Activated CD4-positive, alpha-beta T cell treated with anti-CD3 and anti-CD28 coated beads, Interleukin-2, amount 10 ng/mL, durations not matched to agents 24 days and 14 days (primary cell): ENCODE results near the gene RAD51B. TPM values are rescaled to one million over a fixed set of nuclear protein-coding genes. Genes with fewer than 3 reads are reported as not detected.
A peak's percentile ranks its signal among the peaks of the same experiment; 100 is the strongest.

ENCODE experiments used
- DNase-seq: peaks from one replicate; pipeline ENCODE4 v3.0.0; 2022
- H3K27ac Mint-ChIP-seq: one replicate; pipeline ENCODE4 v1.8.0; 2022; ENCODE audit warnings: mild to moderate bottlenecking, mixed read lengths
- H3K27me3 Mint-ChIP-seq: one replicate; pipeline ENCODE4 v1.8.0; 2022; ENCODE audit warnings: mixed read lengths
- H3K36me3 Mint-ChIP-seq: one replicate; pipeline ENCODE4 v1.8.0; 2022; ENCODE audit warnings: low read depth, mild to moderate bottlenecking, mixed read lengths
- H3K4me1 Mint-ChIP-seq: one replicate; pipeline ENCODE4 v1.8.0; 2021; ENCODE audit warnings: mixed read lengths
- H3K4me3 Mint-ChIP-seq: one replicate; pipeline ENCODE4 v1.8.0; 2022; ENCODE audit warnings: mild to moderate bottlenecking, moderate library complexity, mixed read lengths
- H3K9me3 Mint-ChIP-seq: one replicate; pipeline ENCODE4 v1.8.0; 2021; ENCODE audit warnings: mixed read lengths
- intact Hi-C: fragments of 100-400 bp; cut with micrococcal nuclease; formaldehyde crosslinking; loops from one replicate; pipeline ENCODE4 v1.15.1; 2023
- total RNA-seq: library from RNA; stranded (reverse); gene quantifications from 2 replicates; pipeline ENCODE4 v1.2.3, GENCODE V29; 2022

Gene RAD51B
- total RNA-seq, 1 donor from 2014 or later, result 29.3 TPM

GRCh38 chr14:68623826-68624225 lies 804.2 kb downstream of the RAD51B start:
- Mint-ChIP-seq H3K27me3 (peaks cover 15% of the 10 kb centered on the region), H3K9me3 (peaks cover 27% of the 10 kb centered on the region), H3K4me1 (peaks cover 9% of the 10 kb centered on the region), H3K36me3 (peaks cover under 1% of the 10 kb centered on the region), H3K4me3 (no peak overlapping the region), H3K27ac (no peak overlapping the region)
- intact Hi-C loops, result no loop called here
- DNase-seq, result no peak

- no peaks in the 10 kb centered on the region for H3K36me3 Mint-ChIP-seq
- H3K4me3 Mint-ChIP-seq, result no peak overlapping the region
- H3K9me3 Mint-ChIP-seq, result peaks cover 26% of the 10 kb centered on the region
- peaks cover 19% of the 10 kb centered on the region for H3K27me3 Mint-ChIP-seq
- intact Hi-C loops, result no loop called here
- H3K4me1 Mint-ChIP-seq, result peaks cover 11% of the 10 kb centered on the region
- H3K27ac Mint-ChIP-seq, result no peak overlapping the region
- DNase-seq, result no peak
These were observed 805.1 kb downstream of the RAD51B start for GRCh38 chr14:68624541-68625220.

GRCh38 chr14:68625366-68626090 lies 805.9 kb downstream of the RAD51B start:
- no peaks in the 10 kb centered on the region for H3K36me3 Mint-ChIP-seq
- peaks cover 26% of the 10 kb centered on the region for H3K9me3 Mint-ChIP-seq
- peaks cover 23% of the 10 kb centered on the region for H3K27me3 Mint-ChIP-seq
- intact Hi-C loops, result no loop called here
- no peak overlapping the region for H3K4me3 Mint-ChIP-seq
- no peak for DNase-seq
- H3K27ac Mint-ChIP-seq, result no peak overlapping the region
- peaks cover 11% of the 10 kb centered on the region for H3K4me1 Mint-ChIP-seq

GRCh38 chr14:68626386-68626785 lies 806.8 kb downstream of the RAD51B start:
- H3K4me1 Mint-ChIP-seq, result peaks cover 11% of the 10 kb centered on the region
- no peak overlapping the region for H3K27ac Mint-ChIP-seq
- no peaks in the 10 kb centered on the region for H3K36me3 Mint-ChIP-seq
- no peak overlapping the region for H3K4me3 Mint-ChIP-seq
- no peak for DNase-seq
- peaks cover 20% of the 10 kb centered on the region for H3K9me3 Mint-ChIP-seq
- intact Hi-C loops, result no loop called here
- H3K27me3 Mint-ChIP-seq, result peaks cover 23% of the 10 kb centered on the region

GRCh38 chr14:68627050-68627867 lies 807.7 kb downstream of the RAD51B start:
- Mint-ChIP-seq H3K27ac (no peak overlapping the region), H3K36me3 (no peaks in the 10 kb centered on the region), H3K9me3 (peaks cover 17% of the 10 kb centered on the region), H3K4me3 (no peak overlapping the region), H3K4me1 (peaks cover 11% of the 10 kb centered on the region), H3K27me3 (peaks cover 23% of the 10 kb centered on the region)
- intact Hi-C loops, result no loop called here
- DNase-seq, result no peak

- H3K4me1 Mint-ChIP-seq, result peaks cover 11% of the 10 kb centered on the region
- intact Hi-C loops, result no loop called here
- H3K4me3 Mint-ChIP-seq, result peak overlapping the region; percentile 59
- H3K36me3 Mint-ChIP-seq, result no peaks in the 10 kb centered on the region
- peaks cover 23% of the 10 kb centered on the region for H3K27me3 Mint-ChIP-seq
- peaks cover 14% of the 10 kb centered on the region for H3K9me3 Mint-ChIP-seq
- peak; percentile 75 for DNase-seq
- peak overlapping the region; percentile 37 for H3K27ac Mint-ChIP-seq
These were observed 808.5 kb downstream of the RAD51B start for GRCh38 chr14:68627868-68628604.

GRCh38 chr14:68628605-68629310 lies 809.2 kb downstream of the RAD51B start:
- peak; percentile 66 for DNase-seq
- H3K4me1 Mint-ChIP-seq, result peaks cover 12% of the 10 kb centered on the region
- H3K27ac Mint-ChIP-seq, result no peak overlapping the region
- peak overlapping the region; percentile 59 for H3K4me3 Mint-ChIP-seq
- peaks cover 14% of the 10 kb centered on the region for H3K9me3 Mint-ChIP-seq
- intact Hi-C loops, result no loop called here
- peaks cover 23% of the 10 kb centered on the region for H3K27me3 Mint-ChIP-seq
- no peaks in the 10 kb centered on the region for H3K36me3 Mint-ChIP-seq

GRCh38 chr14:68630081-68630571 lies 810.5 kb downstream of the RAD51B start:
- H3K36me3 Mint-ChIP-seq, result no peaks in the 10 kb centered on the region
- peaks cover 12% of the 10 kb centered on the region for H3K4me1 Mint-ChIP-seq
- no peak overlapping the region for H3K27ac Mint-ChIP-seq
- DNase-seq, result no peak
- intact Hi-C loops, result no loop called here
- H3K9me3 Mint-ChIP-seq, result peaks cover 14% of the 10 kb centered on the region
- no peak overlapping the region for H3K4me3 Mint-ChIP-seq
- H3K27me3 Mint-ChIP-seq, result peaks cover 23% of the 10 kb centered on the region

GRCh38 chr14:68630611-68631393 lies 811.2 kb downstream of the RAD51B start:
- no peak for DNase-seq
- peaks cover 23% of the 10 kb centered on the region for H3K27me3 Mint-ChIP-seq
- no peak overlapping the region for H3K27ac Mint-ChIP-seq
- no peak overlapping the region for H3K4me3 Mint-ChIP-seq
- H3K36me3 Mint-ChIP-seq, result no peaks in the 10 kb centered on the region
- peaks cover 12% of the 10 kb centered on the region for H3K4me1 Mint-ChIP-seq
- H3K9me3 Mint-ChIP-seq, result peaks cover 14% of the 10 kb centered on the region
- intact Hi-C loops, result no loop called here

GRCh38 chr14:68631394-68632053 lies 811.9 kb downstream of the RAD51B start:
- Mint-ChIP-seq H3K27me3 (peaks cover 20% of the 10 kb centered on the region), H3K27ac (no peak overlapping the region), H3K4me1 (peaks cover 12% of the 10 kb centered on the region), H3K9me3 (peaks cover 11% of the 10 kb centered on the region), H3K4me3 (no peak overlapping the region), H3K36me3 (no peaks in the 10 kb centered on the region)
- intact Hi-C loops, result no loop called here
- DNase-seq, result no peak

GRCh38 chr14:68632054-68632895 lies 812.7 kb downstream of the RAD51B start:
- no peak for DNase-seq
- H3K4me3 Mint-ChIP-seq, result no peak overlapping the region
- H3K9me3 Mint-ChIP-seq, result peaks cover 4% of the 10 kb centered on the region
- H3K27me3 Mint-ChIP-seq, result peaks cover 15% of the 10 kb centered on the region
- H3K4me1 Mint-ChIP-seq, result peaks cover 11% of the 10 kb centered on the region
- intact Hi-C loops, result no loop called here
- no peak overlapping the region for H3K27ac Mint-ChIP-seq
- H3K36me3 Mint-ChIP-seq, result no peaks in the 10 kb centered on the region
